Activated T-helper 1 cell treated with Interleukin-2 at 50 U/mL for 16 hours (primary cell): ENCODE results near the gene CSH2.
"Not testable (repeated sequence)": the region's sequence is repeated elsewhere in the genome, so short reads cannot be mapped to it uniquely, and the experiment has no call there.

ENCODE experiments used
- DNase-seq: peaks from one replicate; pipeline ENCODE4 v3.0.0-alpha.2; 2020; ENCODE audit warnings: low read depth

The CSH2 gene

DNA sequence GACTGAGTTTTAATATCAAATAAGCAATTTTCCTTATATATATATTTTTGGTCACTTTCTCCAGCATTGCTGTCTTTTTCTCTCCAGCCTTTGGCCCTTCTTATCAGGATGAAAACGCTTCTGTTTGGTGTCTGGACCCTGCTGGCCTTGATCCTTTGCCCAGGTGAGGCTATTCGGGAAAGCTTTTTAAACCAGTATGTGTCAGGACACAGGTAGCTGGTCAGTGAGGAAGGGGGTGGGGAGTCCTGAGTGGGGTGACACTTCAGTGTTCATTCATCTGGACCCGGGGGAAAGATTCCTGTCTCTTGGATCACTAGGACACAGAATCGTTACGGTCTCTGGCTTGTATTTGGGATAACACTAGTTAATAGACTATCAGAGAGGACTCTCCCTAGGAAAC, 18.8 kb downstream of the CSH2 start:
- no peak for DNase-seq

- DNase-seq, result no peak
These were observed 20.2 kb downstream of the CSH2 start for GRCh38 chr17:63853260-63853659.

DNA sequence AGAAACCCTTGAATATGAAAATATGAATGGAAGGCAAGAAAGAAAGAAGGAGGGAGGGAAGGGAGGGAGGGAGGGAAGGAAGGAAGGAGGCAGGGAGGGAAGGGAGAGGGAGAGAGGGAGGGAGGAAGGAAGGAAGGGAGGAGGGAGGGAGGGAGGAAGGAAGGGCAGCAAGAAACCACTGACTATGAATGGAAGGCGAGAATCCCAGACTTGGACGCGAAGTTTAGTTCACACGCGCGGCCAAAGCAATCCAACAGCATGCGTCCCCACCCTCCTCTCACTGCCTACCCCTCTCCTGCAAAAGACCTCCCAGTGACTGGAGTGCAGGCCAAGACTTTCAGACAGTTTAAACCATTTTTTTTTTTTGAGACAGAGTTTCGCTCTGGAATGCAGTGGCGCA, 23.1 kb downstream of the CSH2 start:
- DNase-seq, result no peak

DNA sequence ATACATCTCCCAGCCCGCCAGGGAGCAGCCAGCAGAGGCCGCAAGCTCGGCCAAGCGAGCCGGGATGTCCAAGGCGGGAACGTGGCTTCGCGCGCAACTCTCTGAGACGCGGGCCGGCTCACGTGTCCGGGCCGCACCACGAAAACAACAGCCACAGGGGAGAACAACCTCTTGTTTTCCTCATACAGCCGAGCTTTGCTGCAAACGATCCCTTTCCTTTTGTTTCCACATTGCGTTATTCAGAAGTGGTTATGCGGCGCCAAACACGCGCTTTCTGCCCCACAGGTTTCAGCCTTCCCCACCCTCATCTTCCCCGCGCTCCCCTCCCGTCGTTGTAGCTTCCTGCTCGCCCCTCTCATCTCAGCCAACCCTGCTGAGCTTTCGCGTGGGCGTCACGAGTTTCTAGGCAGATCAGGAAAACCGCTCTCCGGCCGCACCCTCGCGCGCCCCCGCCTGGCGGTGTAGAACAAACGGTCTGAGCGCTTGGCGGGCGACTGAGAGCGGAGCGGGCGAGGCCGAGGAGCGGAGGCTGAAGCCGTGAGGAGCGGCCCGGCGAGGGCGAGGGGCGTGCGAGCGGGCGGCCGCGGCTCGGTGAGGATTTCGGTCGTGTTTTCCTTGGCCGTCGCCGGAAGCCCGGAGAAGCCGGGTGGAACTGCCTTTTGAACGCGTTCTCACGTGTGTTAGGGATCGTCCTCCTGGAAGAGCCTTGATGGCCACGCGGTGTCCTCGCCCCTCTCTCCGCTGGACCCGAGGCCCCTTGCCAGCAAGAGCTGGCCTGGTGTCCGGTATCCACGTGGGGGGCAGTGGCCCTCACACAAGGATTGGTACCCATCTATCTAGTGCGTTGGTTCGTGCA, 24.4 kb downstream of the CSH2 start:
- DNase-seq, result peak; percentile 87

GRCh38 chr17:63847525-63848249, 25.8 kb downstream of the CSH2 start:
- no peak for DNase-seq

GRCh38 chr17:63845509-63845908, 28.0 kb downstream of the CSH2 start:
- DNase-seq, result no peak

DNA sequence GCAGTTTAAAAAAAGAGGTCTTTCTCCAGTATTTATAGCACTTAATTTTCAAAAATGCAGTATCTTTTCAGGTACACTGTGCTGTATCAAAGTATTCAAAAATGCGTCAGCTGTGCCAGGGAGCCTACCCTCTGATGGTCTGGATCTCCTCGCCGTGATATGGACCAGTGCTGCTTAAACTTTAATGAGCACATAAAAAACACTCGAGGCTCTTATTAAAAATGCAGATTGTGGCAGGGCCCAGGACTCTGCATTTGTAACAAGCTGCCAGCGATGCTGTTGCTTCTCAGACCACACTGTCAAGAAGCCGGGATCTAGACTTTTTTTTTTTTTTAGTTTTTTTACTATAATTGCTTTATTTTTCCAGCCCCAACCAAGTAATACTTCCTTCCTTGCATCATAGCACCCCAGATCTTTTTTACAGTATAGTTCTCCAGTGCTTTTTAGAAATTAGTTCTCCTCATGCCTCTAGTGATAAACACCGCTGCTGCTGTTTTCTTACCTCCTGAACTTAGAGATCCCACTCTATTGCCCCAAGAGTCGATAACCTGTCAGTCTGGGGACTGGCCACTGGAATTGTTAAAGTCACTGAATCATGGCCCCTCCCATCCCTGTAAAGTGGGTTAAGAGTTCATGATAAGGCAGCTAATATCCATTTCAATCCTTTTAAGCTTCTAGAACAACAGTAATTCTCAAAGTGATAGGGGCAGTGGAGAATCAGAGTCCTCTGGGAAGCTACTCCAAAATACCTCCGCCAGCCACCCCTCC, 29.4 kb downstream of the CSH2 start:
- DNase-seq, result no peak

DNA sequence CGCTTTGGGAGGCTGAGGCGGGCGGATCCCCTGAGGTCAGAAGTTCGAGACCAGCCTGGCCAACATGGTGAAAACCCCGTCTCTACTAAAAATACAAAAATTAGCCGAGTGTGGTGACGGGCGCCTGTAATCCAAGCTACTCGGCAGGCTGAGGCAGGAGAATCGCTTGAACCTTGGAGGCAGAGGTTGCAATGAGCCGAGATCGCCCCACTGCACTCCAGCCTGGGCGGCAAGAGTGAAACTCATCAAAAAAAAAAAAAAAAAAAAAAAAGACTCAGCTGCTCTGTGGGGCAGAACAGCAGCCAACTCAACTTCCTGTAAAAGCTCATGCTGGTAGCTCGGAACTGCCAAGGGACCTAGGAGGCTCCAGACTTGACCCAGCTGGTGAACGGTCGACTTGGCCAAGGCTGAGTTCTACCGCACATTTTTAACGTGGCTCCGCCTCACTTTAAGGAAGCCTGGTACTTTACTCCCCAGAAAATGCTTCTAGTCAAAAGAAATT, 30.0 kb downstream of the CSH2 start:
- DNase-seq, result not testable (repeated sequence)

- DNase-seq, result peak; percentile 98
These were observed 30.7 kb downstream of the CSH2 start, which contains the start of gene SMARCD2 for GRCh38 chr17:63842540-63843386. SMARCD2 (minus strand) TSS chr17:63842685; CDS start chr17:63842674, 11 bp downstream.

DNA sequence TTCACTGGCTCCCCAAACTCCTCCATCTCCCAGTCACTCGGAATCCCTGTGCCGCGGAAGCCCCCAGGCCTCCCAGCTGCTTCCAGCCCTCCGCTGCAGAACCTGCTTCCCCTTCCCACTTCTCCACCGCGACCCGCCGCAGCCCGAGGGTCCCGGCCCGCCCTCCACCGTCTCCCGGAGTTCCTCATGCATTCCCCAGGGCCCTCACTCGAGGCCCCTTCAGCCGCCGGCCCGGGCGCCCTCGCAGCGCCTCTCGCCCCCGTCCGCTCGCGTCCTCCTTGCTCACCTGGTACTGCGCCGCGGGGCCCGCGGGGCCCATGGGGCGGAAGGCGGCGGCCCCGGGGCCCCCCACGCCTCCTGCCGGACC, 31.3 kb downstream of the CSH2 start:
- no peak for DNase-seq

DNA sequence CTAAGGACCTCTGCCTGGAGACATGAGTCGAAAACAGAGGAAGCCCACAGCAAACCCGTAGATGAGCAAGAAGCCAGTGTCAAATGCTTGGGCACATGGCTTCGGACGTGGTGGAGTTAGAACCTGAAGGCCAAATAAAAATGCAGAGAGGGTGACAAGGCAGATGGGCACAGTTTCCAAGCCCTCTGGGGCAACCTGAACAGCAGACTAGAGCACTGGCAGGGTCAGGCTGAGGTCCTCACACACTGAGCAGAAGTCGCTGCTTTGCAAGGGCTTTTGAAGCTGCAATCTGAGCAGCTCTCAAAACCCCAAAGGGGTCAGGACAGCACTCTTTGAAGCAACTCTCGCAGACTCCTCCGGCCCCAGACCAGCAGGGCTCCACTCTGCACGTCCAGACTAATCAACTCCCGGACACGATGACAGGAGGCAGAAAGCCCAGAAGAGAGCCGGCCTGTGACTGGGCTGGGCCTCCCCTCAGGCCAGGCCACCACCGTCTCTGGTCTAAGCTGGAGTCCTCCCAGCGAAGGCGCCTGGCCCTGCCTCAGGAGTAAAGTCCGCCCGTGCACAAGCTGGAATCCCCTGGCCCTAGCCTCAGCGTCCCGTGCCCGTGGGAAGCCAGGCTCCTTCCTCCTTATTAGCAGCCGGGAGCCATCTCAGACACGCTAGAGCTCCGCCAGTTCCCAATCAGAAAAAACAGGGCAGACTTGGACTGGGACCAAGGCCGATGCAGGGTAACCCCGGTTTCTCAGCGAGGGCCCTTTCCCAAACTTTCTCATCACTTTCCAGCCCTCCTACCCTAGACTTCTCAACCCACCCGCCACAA, 31.9 kb downstream of the CSH2 start:
- DNase-seq, result no peak

GRCh38 chr17:63840591-63841349, 32.7 kb downstream of the CSH2 start:
- no peak for DNase-seq

DNA sequence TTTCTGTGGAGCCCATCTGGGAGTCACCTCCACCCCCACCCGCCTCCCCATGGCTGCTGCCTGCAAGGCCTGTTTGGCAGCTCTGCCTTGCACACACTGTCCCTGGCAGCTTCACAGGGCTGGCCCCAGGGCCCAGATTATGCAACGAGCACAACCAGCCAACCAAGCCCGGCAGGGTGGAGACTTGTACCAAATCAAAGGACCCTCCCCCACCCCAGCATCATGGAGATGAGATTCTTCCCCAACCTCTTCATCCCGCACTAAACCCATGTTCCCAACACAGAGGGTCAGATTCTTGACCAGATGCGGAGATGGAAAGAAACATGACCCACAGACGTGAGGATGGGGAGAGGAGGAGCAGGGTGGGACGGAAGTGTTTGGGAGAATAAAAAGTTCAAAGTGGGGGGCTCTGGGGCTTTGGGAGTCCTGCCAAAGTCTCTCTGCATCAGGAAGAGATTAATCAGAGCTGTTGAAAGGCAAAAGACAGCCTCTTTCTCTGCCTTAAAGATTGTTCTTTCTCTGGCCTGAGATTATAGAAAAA, 34.8 kb downstream of the CSH2 start:
- DNase-seq, result no peak

DNA sequence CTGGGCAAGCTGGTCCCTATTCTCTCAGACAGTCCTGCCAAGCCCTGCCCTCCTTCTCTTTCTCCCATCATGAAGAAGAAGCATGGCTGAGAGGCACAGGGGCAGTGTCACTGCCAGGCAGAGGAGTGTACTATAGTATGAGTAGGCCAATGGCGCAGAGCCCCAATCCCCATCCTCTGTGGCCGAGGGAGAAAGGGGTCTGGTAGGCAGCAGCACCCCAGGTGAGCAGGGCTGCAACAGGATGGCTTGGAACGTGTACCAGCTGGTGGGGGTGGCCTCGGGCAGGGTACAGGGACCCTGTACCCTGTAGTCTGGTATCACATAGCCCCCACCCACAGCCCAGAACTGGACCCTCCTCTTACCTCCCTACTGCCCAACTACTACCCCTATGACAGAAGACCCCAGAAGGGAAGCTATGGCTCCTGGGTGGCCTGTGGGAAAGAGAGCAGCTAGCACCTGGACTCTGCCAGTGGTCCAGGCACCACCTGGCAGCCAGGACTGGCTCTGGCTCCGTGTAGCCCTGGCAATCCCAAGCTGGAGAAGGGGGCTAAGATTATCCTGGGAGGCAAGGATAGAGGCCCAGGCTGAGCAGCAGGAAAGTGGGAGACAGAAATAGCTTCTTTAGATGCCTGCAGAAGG, 35.4 kb downstream of the CSH2 start:
- no peak for DNase-seq

GRCh38 chr17:63837480-63837879, 36.0 kb downstream of the CSH2 start:
- no peak for DNase-seq

DNA sequence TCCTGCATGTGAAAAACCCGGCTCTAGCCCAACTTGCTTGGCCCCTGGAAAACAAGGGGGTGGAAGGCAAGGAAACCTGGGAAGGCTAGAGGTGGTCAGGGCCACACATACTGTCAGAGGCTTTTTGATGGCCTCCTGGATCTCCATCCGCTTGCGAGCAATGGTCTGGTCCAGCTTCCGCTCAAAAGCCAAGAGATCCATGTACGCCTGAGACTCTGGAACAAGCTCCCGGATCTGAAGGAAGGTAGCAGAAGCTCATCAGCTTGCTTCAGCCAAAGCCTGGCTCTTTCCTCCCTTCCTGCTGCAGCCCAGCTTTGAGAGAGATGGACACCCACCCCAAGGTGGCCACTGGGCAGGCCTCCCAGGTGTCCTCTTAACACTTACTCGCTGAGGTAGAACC, 36.7 kb downstream of the CSH2 start:
- no peak for DNase-seq

DNA sequence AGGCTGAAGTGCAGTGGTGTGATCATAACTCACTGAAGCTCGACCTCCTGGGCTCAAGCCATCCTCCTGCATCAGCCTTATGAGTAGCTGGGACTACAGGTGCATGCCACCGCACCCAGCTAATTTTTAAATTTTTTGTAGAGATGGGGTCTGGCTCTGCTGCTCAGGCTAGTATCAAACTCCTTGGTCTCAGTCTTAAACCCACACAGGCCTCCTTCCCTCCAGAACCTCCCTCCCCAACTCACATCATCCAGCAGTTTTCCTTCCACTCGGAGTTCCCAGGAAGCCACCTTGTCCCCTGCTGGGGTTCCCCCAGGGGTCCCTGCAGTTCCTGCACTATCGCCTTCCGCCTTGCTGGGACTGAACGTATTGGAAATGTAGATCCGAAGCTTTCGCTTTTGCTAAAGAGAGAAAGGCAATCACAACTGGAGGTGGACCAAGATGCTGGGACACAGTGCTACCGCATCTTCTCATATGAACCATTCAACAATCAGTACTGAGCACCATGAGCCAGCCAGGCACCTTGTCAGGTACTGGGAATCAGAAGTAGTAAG, 38.2 kb downstream of the CSH2 start:
- no peak for DNase-seq

DNA sequence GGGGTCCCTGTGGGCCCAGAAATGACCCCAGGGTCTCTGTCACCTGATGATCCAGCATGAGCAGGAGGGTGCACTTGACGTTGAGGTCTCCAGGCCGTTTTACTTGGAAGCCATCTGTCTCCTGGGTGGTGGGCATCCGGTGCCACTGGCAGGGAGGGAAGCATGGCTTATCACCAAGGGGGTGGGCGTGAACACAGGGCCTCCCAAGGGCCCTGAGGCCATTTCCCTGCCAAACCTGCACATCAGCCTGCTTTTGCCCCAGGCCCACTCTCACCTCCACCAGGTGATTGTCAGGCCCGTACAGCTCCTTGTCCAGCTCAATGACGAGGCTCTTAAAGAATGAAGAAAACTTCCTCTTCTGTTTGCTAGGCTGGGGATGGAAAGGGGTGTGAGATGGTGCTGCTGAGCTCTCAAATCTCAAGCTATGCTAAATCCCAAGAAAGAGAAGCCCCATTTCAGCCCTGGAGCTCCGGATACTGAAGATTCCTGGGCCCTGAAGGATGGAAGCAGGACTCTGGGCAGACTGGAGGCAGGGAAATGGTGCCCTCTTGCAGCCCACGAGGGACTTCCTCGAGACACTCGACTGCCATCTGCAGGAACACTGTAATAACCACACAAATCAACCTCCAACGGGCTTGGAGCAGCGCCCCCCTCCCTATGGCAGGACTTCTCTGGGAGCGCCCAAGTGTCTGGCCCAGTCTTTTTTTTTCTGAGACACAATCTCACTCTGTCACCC, 38.9 kb downstream of the CSH2 start:
- DNase-seq, result peak; percentile 49
